Dermis blood vessel endothelial cell (primary cell): ENCODE measurements around the gene ADK. TPM values are rescaled to one million over a fixed set of nuclear protein-coding genes. Genes with fewer than 3 reads are reported as not detected.

ENCODE experiments used
- DNase-seq: peaks from one replicate; pipeline ENCODE4 v3.0.0; 2010
- total RNA-seq: library from RNA; depleted of rRNA; stranded (reverse); fragments of >200 nt; gene quantifications from 2 replicates; pipeline ENCODE4 v1.2.3, GENCODE V29; 2014

Gene ADK
- total RNA-seq, 1 donor from 2014 or later: 15.3 TPM

DNA sequence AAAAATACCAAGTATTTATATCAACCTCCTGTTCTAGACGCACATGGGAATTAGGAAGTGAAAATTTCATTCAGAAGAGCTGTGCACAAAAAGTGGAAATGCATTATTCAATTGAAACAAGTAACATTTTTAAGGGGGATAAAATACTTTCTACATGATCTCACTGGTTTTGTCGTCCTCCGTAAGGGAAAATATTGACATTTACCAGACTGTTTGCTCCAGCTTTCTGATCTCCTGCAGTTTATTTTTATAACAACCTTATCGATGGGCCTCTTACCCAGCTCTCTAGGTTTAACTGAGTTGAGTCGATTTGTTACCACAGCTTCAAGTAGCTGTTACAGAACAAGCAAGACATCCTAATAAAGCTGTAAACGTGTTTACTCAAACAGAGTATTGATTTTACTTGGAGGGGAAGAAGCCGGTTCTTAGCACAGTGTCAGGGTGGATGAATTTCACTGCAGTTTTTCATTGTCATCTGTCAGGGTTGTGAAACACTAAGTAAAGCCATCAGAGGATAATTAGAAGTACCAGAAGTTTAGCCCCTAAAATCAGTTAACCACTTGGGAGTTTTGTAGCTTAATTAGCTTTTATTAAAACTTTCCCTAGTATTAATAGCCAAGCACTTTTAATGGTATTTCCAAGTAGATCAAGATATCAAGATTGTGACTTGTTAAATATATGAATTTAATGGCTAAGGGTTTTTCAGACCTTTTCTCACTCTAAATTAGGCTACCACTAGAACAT, 532.8 kb downstream of the ADK start:
- DNase-seq: no peak

DNA sequence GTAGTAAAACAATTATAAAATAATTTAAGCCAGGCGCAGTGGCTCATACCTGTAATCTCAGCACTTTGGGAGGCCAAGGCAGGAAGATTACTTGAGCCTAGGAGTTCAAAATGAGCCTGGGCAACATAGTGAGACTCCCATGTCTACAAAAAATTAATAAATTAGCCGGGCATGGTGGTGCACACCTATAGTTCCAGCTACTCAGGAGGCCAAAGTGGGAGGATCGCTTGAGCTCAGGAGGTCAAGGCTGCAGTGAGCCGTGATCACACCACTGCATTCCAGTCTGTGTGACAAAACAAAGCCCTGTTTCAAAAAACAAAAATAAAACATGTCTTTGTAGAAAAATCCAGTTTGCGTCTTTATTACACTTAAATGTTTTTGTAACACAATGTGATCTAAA, 533.4 kb downstream of the ADK start:
- no peak for DNase-seq

GRCh38 chr10:74685564-74685963, 534.5 kb downstream of the ADK start:
- no peak for DNase-seq

DNA sequence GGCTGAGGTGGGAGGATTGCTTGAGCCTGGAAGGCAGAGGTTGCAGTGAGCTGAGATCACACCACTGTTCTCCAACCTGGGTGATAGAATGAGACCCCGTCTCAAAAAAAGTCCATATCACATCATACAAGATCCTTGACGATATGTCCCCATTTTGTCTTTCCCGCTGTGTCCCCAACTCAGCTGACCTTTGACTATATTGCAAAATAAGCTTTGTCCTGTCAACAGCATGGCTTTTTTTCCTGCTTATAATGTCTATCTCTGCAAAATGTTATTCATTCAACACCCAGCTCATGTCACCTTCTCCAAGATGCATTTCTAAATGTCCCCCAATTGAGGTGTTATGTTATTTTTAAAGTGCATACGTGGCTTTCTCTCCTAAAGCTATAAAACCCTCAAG, 539.4 kb downstream of the ADK start:
- DNase-seq: no peak

- DNase-seq: no peak
These were observed 540.1 kb downstream of the ADK start for GRCh38 chr10:74691164-74691563.

- no peak for DNase-seq
These were observed 553.8 kb downstream of the ADK start for GRCh38 chr10:74704629-74705357.

DNA sequence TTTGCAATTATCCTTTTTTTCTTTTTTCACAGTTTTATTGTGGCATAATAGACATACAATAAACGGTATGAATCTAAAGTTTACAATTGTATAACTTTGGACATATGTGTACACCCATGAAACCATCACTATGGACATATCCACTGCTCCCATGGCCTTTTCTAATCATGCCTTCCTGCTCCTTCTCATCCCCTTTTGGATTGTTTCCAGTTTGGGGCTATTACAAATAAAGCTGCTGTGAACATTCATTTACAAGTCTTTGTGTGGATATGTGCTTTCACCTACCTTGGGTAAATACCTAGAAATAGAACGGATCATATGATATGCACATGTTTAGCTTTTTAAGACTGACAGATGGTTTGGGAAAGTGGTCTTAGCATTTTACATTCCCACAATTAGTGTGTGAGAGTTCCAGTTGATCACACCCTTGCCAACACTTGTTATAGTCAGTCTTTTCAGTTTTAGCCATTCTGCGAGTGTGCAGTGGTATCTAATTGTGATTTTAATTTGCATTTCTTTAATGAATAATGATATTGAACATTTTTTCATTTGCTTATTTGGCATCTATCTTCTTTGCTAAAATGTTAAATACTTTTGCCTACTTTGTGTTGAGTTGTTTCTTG, 554.4 kb downstream of the ADK start:
- DNase-seq: no peak

- DNase-seq: no peak
These were observed 555.9 kb downstream of the ADK start for GRCh38 chr10:74706966-74707365.

GRCh38 chr10:74708246-74708645, 557.2 kb downstream of the ADK start:
- DNase-seq: no peak

GRCh38 chr10:74718208-74718607, 567.2 kb downstream of the ADK start:
- DNase-seq: no peak

DNA sequence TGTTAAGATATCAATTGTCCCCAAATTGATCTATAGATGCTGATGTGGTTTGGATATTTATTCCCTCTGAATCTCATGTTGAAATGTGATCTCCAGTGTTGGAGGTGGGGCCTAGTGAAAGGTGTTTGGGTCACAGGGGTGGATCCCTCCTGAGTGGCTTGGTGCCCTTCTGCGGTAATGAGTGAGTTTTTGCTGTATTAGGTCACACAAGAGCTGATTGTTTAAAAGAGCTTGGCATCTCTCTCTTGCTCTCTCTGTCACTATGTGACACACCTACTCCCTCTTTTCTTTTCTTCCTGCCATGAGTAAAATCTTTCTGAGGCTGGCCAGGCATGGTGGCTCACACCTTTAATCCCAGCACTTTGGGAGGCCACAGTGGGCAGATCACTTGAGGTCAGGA, 577.2 kb downstream of the ADK start:
- DNase-seq: no peak

GRCh38 chr10:74730246-74730645, 579.2 kb downstream of the ADK start:
- no peak for DNase-seq

DNA sequence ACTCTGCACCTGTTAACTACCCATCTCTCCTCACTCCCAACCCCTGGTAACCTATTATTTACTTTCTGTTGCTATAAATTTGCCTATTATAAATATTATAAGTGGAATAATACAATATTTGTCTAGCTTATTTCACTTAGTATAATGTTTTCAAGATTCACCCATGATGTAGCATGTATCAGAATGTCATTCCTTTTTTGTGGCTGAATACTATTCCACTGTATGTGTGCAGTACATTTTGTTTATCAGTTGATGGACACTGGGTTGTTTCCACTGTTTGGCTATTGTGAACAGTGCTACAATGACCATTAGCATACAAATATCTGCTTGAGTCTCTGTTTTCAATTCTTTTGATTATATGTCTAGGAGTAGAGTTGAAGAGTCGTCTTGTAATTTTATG, 582.6 kb downstream of the ADK start:
- DNase-seq: no peak

- DNase-seq: no peak
These were observed 585.0 kb downstream of the ADK start for GRCh38 chr10:74736029-74736428.

DNA sequence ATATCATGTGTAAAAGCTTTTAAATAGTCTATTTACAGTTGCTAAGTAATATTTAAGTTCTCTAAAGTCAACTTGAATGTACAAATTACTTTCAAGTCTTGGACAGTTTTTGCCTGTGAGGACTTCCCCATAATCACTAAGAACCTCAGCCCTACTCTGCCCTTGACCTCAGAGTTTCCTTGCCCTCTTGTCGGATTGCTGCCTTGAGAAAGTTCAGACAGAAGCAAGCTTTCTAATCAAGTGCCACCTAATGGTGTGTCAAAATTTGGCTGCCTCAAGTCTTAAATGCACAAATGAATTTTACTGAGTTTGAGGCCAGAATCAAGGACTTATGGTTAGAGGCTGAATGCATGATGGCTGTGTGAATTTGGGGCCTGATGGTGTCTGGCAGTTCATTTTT, 587.0 kb downstream of the ADK start:
- peak; percentile 13 for DNase-seq

DNA sequence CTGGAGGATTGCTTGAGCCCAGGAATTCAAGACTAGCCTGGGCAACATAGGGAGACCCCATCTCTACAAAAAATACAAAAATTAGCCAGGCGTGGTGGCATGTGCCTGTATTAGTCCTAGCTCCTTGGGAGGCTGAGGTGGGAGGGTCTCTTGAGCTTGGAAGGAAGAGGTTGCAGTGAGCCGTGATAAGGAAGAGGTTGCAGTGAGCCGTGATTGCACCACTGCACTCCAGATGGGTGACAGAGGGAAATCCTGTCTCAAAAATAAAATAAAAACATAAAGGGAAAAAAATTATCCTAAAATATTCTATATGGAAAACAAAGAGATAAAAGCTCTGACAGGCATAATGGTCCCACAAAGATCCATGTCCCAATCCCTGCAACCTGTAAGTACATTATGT, 587.5 kb downstream of the ADK start:
- DNase-seq: no peak

DNA sequence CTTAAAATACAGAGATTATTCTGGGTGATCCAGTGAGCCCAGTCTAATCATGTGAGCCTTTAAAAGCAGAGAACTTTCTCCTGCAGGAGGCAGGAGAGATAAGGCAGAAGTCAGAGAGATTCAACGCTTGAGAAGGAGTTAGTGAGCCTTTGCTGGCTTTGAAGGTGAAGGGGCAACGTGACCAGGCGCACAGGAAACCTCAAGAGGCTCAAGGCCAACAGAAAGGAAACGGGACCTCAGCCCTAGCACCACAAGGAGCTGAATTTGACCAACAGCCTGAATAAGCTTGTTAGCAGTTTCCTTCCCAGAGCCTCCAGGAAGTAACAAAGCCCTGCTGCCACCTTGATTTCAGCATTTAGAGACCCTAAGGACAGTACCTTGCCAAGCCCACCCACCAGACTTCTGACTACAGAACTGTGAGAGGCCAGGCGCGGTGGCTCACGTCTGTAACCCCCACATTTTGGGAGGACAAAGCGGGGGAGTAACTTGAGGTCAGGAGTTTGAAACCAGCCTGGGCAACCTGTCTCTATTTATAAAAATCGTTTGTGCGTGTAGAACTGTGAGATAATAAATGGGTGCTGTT, 588.1 kb downstream of the ADK start:
- peak; percentile 62 for DNase-seq

DNA sequence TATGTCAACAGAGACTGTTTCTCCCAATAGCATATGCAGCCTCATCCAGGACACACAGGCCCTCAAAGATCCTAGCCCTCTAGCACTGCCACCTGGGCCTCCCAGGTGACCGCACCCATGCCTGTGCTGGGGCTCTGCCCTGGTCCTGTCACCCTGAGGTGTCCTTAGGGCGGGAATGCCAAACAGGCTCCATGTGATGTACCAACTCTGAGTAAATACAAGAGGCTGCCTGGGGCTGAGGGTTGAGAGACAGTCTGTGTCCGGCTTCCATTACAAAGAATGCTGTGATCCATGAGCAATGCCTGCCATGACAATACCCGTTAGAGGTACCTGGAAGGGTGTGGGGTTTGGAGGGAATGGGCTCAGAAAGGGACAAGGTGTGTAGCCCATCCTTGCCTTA, 592.4 kb downstream of the ADK start:
- no peak for DNase-seq

GRCh38 chr10:74745449-74745848, 594.4 kb downstream of the ADK start:
- DNase-seq: no peak

DNA sequence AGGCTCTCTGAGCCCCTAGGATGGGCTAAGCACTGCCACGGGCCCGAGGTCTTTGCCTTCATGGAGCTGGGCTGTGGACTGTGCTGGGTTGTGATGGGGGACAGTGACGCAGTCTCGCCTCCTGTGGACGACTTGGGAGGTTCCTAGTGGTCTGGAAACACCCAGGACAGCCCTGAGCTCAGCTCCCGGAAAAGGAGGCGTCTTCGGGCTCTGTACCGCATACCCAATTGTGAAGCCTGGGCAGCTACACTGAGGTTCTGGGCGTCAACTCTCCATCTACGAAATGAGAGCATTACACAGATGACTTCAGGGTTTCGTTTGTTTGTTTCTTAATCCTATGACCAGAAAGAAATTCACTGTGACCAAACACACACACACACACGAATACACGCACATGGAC, 595.8 kb downstream of the ADK start:
- DNase-seq: no peak

DNA sequence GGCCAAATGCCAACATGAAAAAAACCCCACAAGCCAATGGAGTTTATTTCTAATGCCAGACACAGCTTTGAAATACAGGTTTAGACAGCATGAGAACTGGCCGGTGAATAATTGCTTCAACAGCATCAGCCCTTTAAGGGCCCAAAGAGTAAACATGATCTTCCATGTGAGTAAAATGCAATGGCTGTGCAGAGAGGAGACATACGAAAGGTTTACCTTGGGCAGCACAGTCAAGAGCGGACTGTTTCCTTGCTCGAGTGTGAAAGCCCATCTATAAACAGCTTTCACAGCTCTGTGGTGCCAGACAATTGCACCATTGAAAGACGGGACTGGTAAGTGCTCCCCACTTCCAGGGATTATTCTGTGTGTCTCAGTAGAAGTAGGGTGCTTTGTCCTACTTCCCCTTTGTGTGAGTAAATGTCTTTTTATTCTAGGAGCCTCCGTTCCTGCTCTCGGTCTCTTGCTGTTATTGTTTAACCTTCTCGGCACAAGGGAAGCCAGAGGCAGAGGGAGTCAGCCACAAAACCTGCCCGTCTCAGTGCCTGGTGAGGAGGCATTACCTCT, 597.5 kb downstream of the ADK start:
- no peak for DNase-seq

DNA sequence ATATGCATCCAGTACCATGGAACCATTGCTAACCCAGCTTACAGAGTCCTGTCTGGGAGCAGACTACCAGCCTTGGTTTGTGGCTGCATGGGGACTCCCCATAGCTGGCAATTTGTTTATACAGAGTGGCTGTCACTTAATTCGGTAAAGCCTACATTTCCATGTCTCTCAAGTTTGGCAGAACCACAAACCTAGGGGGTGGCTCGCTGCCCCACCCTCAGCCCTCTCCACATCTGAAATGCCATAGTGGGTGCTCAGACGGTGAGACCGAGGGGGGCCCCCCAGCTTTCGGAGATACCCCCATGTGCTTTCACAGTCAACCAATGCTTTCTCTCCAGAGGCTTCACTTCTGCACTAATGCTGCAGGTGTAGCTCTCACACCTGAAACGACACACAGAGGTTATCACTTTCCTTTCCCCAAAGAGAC, 599.8 kb downstream of the ADK start:
- no peak for DNase-seq

- DNase-seq: no peak
These were observed 601.5 kb downstream of the ADK start for GRCh38 chr10:74752371-74753040.
